GM19035 (cell line): Measurements from ENCODE around the gene JOSD2.

Experiments
- ATAC-seq: cut with Tn5 transposase; IDR thresholded peaks from one replicate; pipeline ENCODE4 v1.9.1; 2021; ENCODE audit not compliant: unreplicated experiment

JOSD2 gene

GRCh38 chr19:50511069-50511822 lies at the start of gene JOSD2:
JOSD2 (minus strand) TSS chr19:50511191; CDS start chr19:50510431, 760 bp downstream.
- peak; percentile 83 for ATAC-seq

- no peak for ATAC-seq
Observed at GRCh38 chr19:50559636-50560035, 48.6 kb upstream of the JOSD2 start.

GRCh38 chr19:50558449-50558848 lies 47.5 kb upstream of the JOSD2 start:
- no peak for ATAC-seq

- ATAC-seq = no peak
Observed at GRCh38 chr19:50558039-50558438, 47.0 kb upstream of the JOSD2 start.

- ATAC-seq = no peak
Observed at GRCh38 chr19:50557009-50557613, 46.1 kb upstream of the JOSD2 start.

GRCh38 chr19:50556282-50557008 lies 45.5 kb upstream of the JOSD2 start:
- ATAC-seq = no peak

- no peak for ATAC-seq
Observed at GRCh38 chr19:50555450-50556281, 44.7 kb upstream of the JOSD2 start.

- no peak for ATAC-seq
Observed at GRCh38 chr19:50555033-50555432, 44.0 kb upstream of the JOSD2 start.

GRCh38 chr19:50554212-50554611 lies 43.2 kb upstream of the JOSD2 start:
- no peak for ATAC-seq

GRCh38 chr19:50553134-50553703 lies 42.2 kb upstream of the JOSD2 start:
- ATAC-seq = no peak

- ATAC-seq = no peak
Observed at GRCh38 chr19:50552540-50552939, 41.5 kb upstream of the JOSD2 start.

- no peak for ATAC-seq
Observed at GRCh38 chr19:50551715-50552187, 40.8 kb upstream of the JOSD2 start.

GRCh38 chr19:50551034-50551714 lies 40.2 kb upstream of the JOSD2 start:
- ATAC-seq = no peak

GRCh38 chr19:50550594-50550966 lies 39.6 kb upstream of the JOSD2 start:
- no peak for ATAC-seq

GRCh38 chr19:50549927-50550593 lies 39.1 kb upstream of the JOSD2 start:
- no peak for ATAC-seq

- no peak for ATAC-seq
Observed at GRCh38 chr19:50549059-50549926, 38.3 kb upstream of the JOSD2 start.

GRCh38 chr19:50548191-50549058 lies 37.4 kb upstream of the JOSD2 start:
- no peak for ATAC-seq
